ENCODE results near the gene ST14.
A peak's percentile ranks its signal among the peaks of the same experiment; 100 is the strongest.

Gene ST14

GRCh38 chr11:130159657-130160497 is at the start of gene ST14:
ST14 (plus strand) TSS chr11:130159782; CDS start chr11:130159980, 198 bp downstream.
- peak; percentile 35 for DNase-seq

- no peak for DNase-seq
These were observed 49.1 kb upstream of the ST14 start for GRCh38 chr11:130110339-130111108.

GRCh38 chr11:130112071-130112830 is 47.3 kb upstream of the ST14 start:
- no peak for DNase-seq

- no peak for DNase-seq
These were observed 45.3 kb upstream of the ST14 start for GRCh38 chr11:130114281-130114680.

GRCh38 chr11:130114726-130115125 is 44.9 kb upstream of the ST14 start:
- DNase-seq: no peak

GRCh38 chr11:130115218-130115617 is 44.4 kb upstream of the ST14 start:
- no peak for DNase-seq

GRCh38 chr11:130118165-130118564 is 41.4 kb upstream of the ST14 start:
- DNase-seq: no peak

- DNase-seq: no peak
These were observed 40.8 kb upstream of the ST14 start for GRCh38 chr11:130118636-130119387.

GRCh38 chr11:130120045-130120444 is 39.5 kb upstream of the ST14 start:
- DNase-seq: no peak

- DNase-seq: no peak
These were observed 38.1 kb upstream of the ST14 start for GRCh38 chr11:130121445-130121978.

GRCh38 chr11:130122141-130122575 is 37.4 kb upstream of the ST14 start:
- DNase-seq: no peak

- no peak for DNase-seq
These were observed 36.1 kb upstream of the ST14 start for GRCh38 chr11:130123414-130124040.

GRCh38 chr11:130124096-130124495 is 35.5 kb upstream of the ST14 start:
- DNase-seq: no peak

GRCh38 chr11:130125638-130126037 is 33.9 kb upstream of the ST14 start:
- no peak for DNase-seq

- no peak for DNase-seq
These were observed 33.1 kb upstream of the ST14 start for GRCh38 chr11:130126516-130126915.

- no peak for DNase-seq
These were observed 32.1 kb upstream of the ST14 start for GRCh38 chr11:130127509-130127908.

GRCh38 chr11:130128626-130129025 is 31.0 kb upstream of the ST14 start:
- no peak for DNase-seq

GRCh38 chr11:130129922-130130321 is 29.7 kb upstream of the ST14 start:
- no peak for DNase-seq

- DNase-seq: peak; percentile 89
These were observed 27.4 kb upstream of the ST14 start for GRCh38 chr11:130131961-130132850.

- DNase-seq: no peak
These were observed 25.9 kb upstream of the ST14 start for GRCh38 chr11:130133716-130134115.

GRCh38 chr11:130136107-130136506 is 23.5 kb upstream of the ST14 start:
- no peak for DNase-seq

All from eye (tissue), 1 donor.